ENCODE data around the gene PRPSAP2. TPM values are rescaled to one million over a fixed set of nuclear protein-coding genes. Genes with fewer than 3 reads are reported as not detected.

PRPSAP2 gene, protein sequence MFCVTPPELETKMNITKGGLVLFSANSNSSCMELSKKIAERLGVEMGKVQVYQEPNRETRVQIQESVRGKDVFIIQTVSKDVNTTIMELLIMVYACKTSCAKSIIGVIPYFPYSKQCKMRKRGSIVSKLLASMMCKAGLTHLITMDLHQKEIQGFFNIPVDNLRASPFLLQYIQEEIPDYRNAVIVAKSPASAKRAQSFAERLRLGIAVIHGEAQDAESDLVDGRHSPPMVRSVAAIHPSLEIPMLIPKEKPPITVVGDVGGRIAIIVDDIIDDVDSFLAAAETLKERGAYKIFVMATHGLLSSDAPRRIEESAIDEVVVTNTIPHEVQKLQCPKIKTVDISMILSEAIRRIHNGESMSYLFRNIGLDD
- 27.4 and 35.8 TPM in 2 replicates for total RNA-seq

DNA sequence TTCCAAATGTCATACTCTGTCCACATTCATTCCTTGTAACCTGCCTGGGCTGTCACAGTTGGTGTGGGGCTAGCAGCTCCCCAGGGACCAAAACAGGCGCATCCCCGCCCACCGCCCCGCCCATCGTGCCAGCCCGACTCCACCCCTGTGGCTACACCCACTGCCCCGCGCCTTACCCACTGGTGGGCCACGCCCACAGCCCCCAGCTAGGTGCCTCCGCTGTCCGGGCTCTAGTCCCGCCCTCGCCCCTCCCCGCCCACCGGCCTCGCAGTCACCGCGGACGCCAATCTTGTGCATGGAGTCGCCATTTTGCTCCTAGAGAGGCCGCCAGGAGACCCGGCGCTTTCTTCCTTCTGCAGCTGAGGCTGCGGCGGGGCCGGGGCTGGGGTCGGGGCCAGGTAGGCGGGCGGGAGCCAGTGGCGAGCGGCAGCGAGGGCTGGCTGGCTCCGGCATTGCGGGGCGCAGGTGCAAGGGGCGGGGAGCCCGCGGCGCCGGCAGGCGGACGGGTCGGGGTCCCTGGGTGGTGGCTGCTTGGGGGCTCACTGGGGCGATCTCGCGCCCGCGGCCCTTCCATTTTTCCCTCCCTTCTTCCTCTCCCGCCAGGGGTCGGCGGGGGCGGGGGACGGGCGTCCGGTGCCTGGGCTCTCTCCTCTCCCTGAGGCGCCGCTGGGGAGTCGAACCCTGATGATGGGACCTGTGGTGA is at the start of gene PRPSAP2:
Gene PRPSAP2, plus strand, starts transcription at position 268 of the 703 bp plus-strand sequence. CDS start 7,703 bp downstream, outside the sequence.

DNA sequence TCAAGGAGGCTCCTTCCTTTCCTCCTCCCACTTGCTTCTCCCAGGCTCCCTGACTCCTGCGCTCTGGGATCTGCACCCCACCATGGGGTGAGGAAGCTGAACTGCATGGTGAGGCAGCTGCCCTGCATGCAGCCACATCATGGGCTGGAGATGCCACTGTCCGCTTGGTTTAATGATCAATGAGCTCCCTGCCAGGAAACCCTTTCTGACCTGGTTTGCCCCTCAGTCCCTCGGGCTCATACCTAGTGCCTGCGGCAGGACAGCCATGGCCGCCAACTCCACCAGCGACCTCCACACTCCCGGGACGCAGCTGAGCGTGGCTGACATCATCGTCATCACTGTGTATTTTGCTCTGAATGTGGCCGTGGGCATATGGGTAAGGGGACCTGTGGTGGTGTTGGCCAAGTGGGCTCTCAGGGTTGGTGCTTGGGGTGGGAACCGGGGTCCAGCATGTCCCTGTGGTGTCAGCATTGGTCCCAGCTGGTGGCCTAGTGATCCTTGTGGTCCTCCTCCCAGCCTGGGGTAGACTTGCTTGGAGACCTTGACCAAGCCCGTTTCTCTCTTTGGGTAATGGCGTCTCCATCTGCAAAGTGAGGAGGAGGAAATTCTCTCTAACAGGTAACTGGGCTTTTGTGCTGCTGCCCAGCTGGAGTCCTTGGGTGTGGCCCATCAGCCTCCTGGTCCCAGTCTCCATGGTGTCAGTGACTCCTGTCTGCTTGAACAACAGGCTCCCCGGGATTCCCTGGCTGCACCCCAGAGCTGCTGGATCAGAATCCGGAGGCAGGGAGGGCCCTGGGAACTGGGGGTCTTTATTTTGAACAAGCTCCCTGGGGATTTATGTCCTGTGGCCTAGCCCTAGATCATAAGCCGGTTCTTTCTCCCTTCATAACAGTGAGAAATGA is 94.3 kb downstream of the PRPSAP2 start, which contains the start of gene SLC5A10:
Gene SLC5A10, plus strand, starts transcription at position 225 of the 902 bp plus-strand sequence. Its CDS starts 41 bp downstream, at position 266.

Other genes starting within 250 kb of the PRPSAP2 start
- not detected in 2 replicates for gene TBC1D28, start 213.7 kb upstream of the PRPSAP2 start, total RNA-seq
- gene FOXO3B, start 175.8 kb upstream of the PRPSAP2 start, total RNA-seq: 5.1 and 6.1 TPM in 2 replicates
- not detected in 2 replicates for gene FBXW10, start 114.1 kb upstream of the PRPSAP2 start, total RNA-seq
- 38.9 and 44.0 TPM in 2 replicates for gene TVP23B, start 76.9 kb upstream of the PRPSAP2 start, total RNA-seq
- not detected in 2 replicates for gene SLC5A10, start 94.0 kb downstream of the PRPSAP2 start, total RNA-seq
- gene FAM83G, start 146.6 kb downstream of the PRPSAP2 start, total RNA-seq: 9.5 and 13.8 TPM in 2 replicates
- gene GRAP, start 188.8 kb downstream of the PRPSAP2 start, total RNA-seq: under 0.01 TPM in 1 of 2 replicates, not detected in the other